T-cell (primary cell): ENCODE results near the gene RRP8. TPM values are rescaled to one million over a fixed set of nuclear protein-coding genes. Genes with fewer than 3 reads are reported as not detected.

Source experiments
- ATAC-seq, 4 experiments: fragments of 200-7000 bp in 3 of 4; fragments of 150-1000 bp in 1 of 4; cut with Tn5 transposase; replicated peaks in 1 of 4; 1 replicate in 3 of 4; 2 replicates in 1 of 4; pipeline ENCODE4 v1.10.0; 2021; ENCODE audit warnings: moderate library complexity in 3 of 4, mild to moderate bottlenecking in 2 of 4, moderate number of reproducible peaks in 1 of 4
- CTCF ChIA-PET, 2 donors: fragments of 300-600 bp; sonication (Branson Sonifier 250); formaldehyde crosslinking; loops; one replicate each; lab custom pipeline; 2022; ENCODE audit warnings: antibody characterized with exemption in 2 of 2; lab: Charles Lee
- POLR2A ChIA-PET, 2 donors: fragments of 300-600 bp; sonication (Branson Sonifier 250); formaldehyde crosslinking; loops; one replicate each; lab custom pipeline; 2022; ENCODE audit warnings: antibody characterized with exemption in 2 of 2; lab: Charles Lee
- DNase-seq, 35 experiments: peaks; one replicate each; pipeline versions ENCODE4 v3.0.0 to v3.0.0-alpha.2; 2013 to 2023
- H3K27ac ChIP-seq: one replicate; pipeline ENCODE4 v1.5.1; 2013; ENCODE audit warnings: low read length
- H3K27me3 ChIP-seq, 2 experiments: replicated peaks in 1 of 2; 1 replicate in 1 of 2; 2 replicates in 1 of 2; pipeline versions ENCODE4 v1.6.1 to v1.7.0; 2013; ENCODE audit warnings: low read length in 1 of 2, mixed read lengths in 1 of 2; ENCODE audit not compliant: control insufficient read depth in 2 of 2, insufficient read depth in 2 of 2; ENCODE audit errors: extremely low read depth in 1 of 2
- H3K36me3 ChIP-seq, 2 donors: 1 replicate in 1 of 2; 2 replicates in 1 of 2; pipeline versions ENCODE4 v1.6.1 to v1.7.0; 2013; ENCODE audit warnings: low read length in 1 of 2; ENCODE audit not compliant: control insufficient read depth in 2 of 2, insufficient read depth in 1 of 2; ENCODE audit errors: extremely low read depth in 1 of 2
- H3K4me1 ChIP-seq, 2 experiments: 1 replicate in 1 of 2; 2 replicates in 1 of 2; pipeline versions ENCODE4 v1.6.1 to v1.7.0; 2013; ENCODE audit warnings: low read length in 2 of 2, mixed read lengths in 1 of 2; ENCODE audit not compliant: insufficient read depth in 2 of 2, control insufficient read depth in 1 of 2; ENCODE audit errors: extremely low read depth in 1 of 2
- H3K4me3 ChIP-seq, 2 donors: 1 replicate in 1 of 2; 2 replicates in 1 of 2; pipeline versions ENCODE4 v1.5.1 to v1.7.0; 2013; ENCODE audit warnings: mild to moderate bottlenecking in 2 of 2, low read length in 1 of 2, moderate library complexity in 1 of 2; ENCODE audit not compliant: control insufficient read depth in 1 of 2; ENCODE audit errors: extremely low read depth in 1 of 2
- H3K9me3 ChIP-seq: 2 replicates; pipeline ENCODE4 v1.7.0; 2013
- H3K27ac Mint-ChIP-seq, 2 donors: one replicate each; pipeline ENCODE4 v1.8.0; 2020 to 2021; ENCODE audit warnings: mild to moderate bottlenecking in 2 of 2, mixed read lengths in 2 of 2
- H3K27me3 Mint-ChIP-seq, 2 donors: one replicate each; pipeline ENCODE4 v1.8.0; 2021 to 2022; ENCODE audit warnings: mixed read lengths in 2 of 2
- H3K36me3 Mint-ChIP-seq: one replicate; pipeline ENCODE4 v1.8.0; 2021; ENCODE audit warnings: mixed read lengths
- H3K4me1 Mint-ChIP-seq, 3 donors: one replicate each; pipeline ENCODE4 v1.8.0; 2020 to 2022; ENCODE audit warnings: mixed read lengths in 3 of 3, mild to moderate bottlenecking in 1 of 3
- H3K4me3 Mint-ChIP-seq, 3 donors: one replicate each; pipeline ENCODE4 v1.8.0; 2020 to 2022; ENCODE audit warnings: mild to moderate bottlenecking in 3 of 3, mixed read lengths in 3 of 3, moderate library complexity in 3 of 3
- H3K9me3 Mint-ChIP-seq, 3 donors: one replicate each; pipeline ENCODE4 v1.8.0; 2020 to 2022; ENCODE audit warnings: mixed read lengths in 3 of 3
- WGBS: methylation state at CpG from one replicate; pipeline ENCODE4 v1.1.5; 2013; ENCODE audit warnings: missing lambda C conversion rate; ENCODE audit not compliant: insufficient coverage; 5-methylcytosine and 5-hydroxymethylcytosine counted together
- total RNA-seq, 35 experiments: library from RNA in 6 of 35; stranded (reverse) in 6 of 35; fragments of 120-200 nt in 1 of 35; gene quantifications; one replicate each; pipeline versions ENCODE4 v1.2.1 to v1.2.4 and lab custom pipeline; 2013 to 2026

Gene RRP8
- 10 to 100 TPM; 24.5 to 35.5 (median 32.2) TPM for total RNA-seq
- total RNA-seq (2013), result 29.2 TPM
- total RNA-seq (lab: John Stamatoyannopoulos, UW), result 31.5 to 91.0 (median 58.5) reads per million in 29 experiments

- DNase-seq (peak; percentile 66 to 90 (median 74)), ATAC-seq (peak; percentile 84 to 90 (median 88))
- H3K27ac ChIP-seq, result peak within 1 kb of the TSS; percentile 72
- no peaks in the 10 kb centered on the region for H3K27me3 ChIP-seq
- H3K36me3 ChIP-seq, result peaks cover 5 to 47% of the 10 kb centered on the region in 2 donors
- H3K4me1 ChIP-seq, result peaks cover 38 to 66% of the 10 kb centered on the region in 2 experiments
- no peaks in the 10 kb centered on the region for H3K27me3 Mint-ChIP-seq
- WGBS, result under 1% methylated on average over 62 of the region's 72 CpGs
- ChIA-PET POLR2A (interaction anchor here (0.7 to 1.6 kb wide), 6 partner anchors 9 to 80 kb away, joined by 3 to 16 read pairs (median 4); partner anchors contain the start of genes TPP1 (in 2 of the 2), MRPL17 (in 1 of the 2) and TAF10 (in 1 of the 2)), CTCF (interaction anchor here (0.5 to 3.9 kb wide), 14 partner anchors 13 to 214 kb away, joined by 3 to 53 read pairs (median 4); partner anchors contain the start of genes MRPL17 (in 2 of the 2) and TPP1 (in 2 of the 2))
- no peaks in the 10 kb centered on the region for H3K9me3 Mint-ChIP-seq
- no peak within 1 kb of the TSS for H3K4me3 Mint-ChIP-seq
- H3K9me3 ChIP-seq, result no peaks in the 10 kb centered on the region
- peak within 1 kb of the TSS; percentile 81 to 96 for H3K4me3 ChIP-seq
- no peak within 1 kb of the TSS for H3K27ac Mint-ChIP-seq
- peaks cover 30% of the 10 kb centered on the region for H3K36me3 Mint-ChIP-seq
- peaks cover 13 to 25% (median 21%) of the 10 kb centered on the region in 3 donors for H3K4me1 Mint-ChIP-seq
Observed at GRCh38 chr11:6603287-6604080, at the start of gene RRP8, which contains the start of gene ILK. Gene RRP8 (minus strand): TSS chr11:6603616. CDS start chr11:6603502, 114 bp downstream. Gene ILK (plus strand): TSS chr11:6603774. CDS start chr11:6604272, 498 bp downstream.

GRCh38 chr11:6653097-6653496 is 49.7 kb upstream of the RRP8 start:
- H3K9me3 ChIP-seq, result no peaks in the 10 kb centered on the region
- DNase-seq, result no peak
- Mint-ChIP-seq H3K27ac (no peak overlapping the region), H3K27me3 (no peaks in the 10 kb centered on the region), H3K4me1 (peaks cover 0 to 11% (median 8%) of the 10 kb centered on the region in 3 donors), H3K4me3 (no peak overlapping the region), H3K36me3 (no peaks in the 10 kb centered on the region), H3K9me3 (no peaks in the 10 kb centered on the region)
- H3K36me3 ChIP-seq, result no peaks in the 10 kb centered on the region
- H3K27ac ChIP-seq, result no peak overlapping the region
- H3K27me3 ChIP-seq, result peaks cover 0 to 8% of the 10 kb centered on the region in 2 experiments
- no peak for ATAC-seq
- POLR2A ChIA-PET, result no interaction called here
- CTCF ChIA-PET, result interaction anchor here in 1 of 2 donors (0.6 kb wide), 1 partner anchor 300 kb away, joined by 3 read pairs; no protein-coding TSS in a partner anchor
- 57% methylated on average over 1 of the region's 1 CpG for WGBS
- H3K4me1 ChIP-seq, result peaks cover 16 to 27% of the 10 kb centered on the region in 2 experiments
- H3K4me3 ChIP-seq, result no peak overlapping the region

- Histone ChIP-seq H3K27me3 (peaks cover 0 to 8% of the 10 kb centered on the region in 2 experiments), H3K4me1 (peaks cover 25 to 34% of the 10 kb centered on the region in 2 experiments), H3K4me3 (no peak overlapping the region), H3K27ac (no peak overlapping the region), H3K36me3 (no peaks in the 10 kb centered on the region), H3K9me3 (no peaks in the 10 kb centered on the region)
- ChIA-PET POLR2A (no interaction called here), CTCF (no interaction called here)
- DNase-seq, result no peak
- H3K27me3 Mint-ChIP-seq, result no peaks in the 10 kb centered on the region
- no peak for ATAC-seq
- WGBS, result 50% methylated on average over 2 of the region's 3 CpGs
- peaks cover 0 to 11% (median 8%) of the 10 kb centered on the region in 3 donors for H3K4me1 Mint-ChIP-seq
- no peaks in the 10 kb centered on the region for H3K36me3 Mint-ChIP-seq
- H3K27ac Mint-ChIP-seq, result no peak overlapping the region
- H3K4me3 Mint-ChIP-seq, result no peak overlapping the region
- no peaks in the 10 kb centered on the region for H3K9me3 Mint-ChIP-seq
Observed at GRCh38 chr11:6652182-6652581, 48.8 kb upstream of the RRP8 start.

- Histone ChIP-seq H3K36me3 (no peaks in the 10 kb centered on the region), H3K27ac (no peak overlapping the region), H3K4me3 (no peak overlapping the region), H3K27me3 (peaks cover 0 to 6% of the 10 kb centered on the region in 2 experiments), H3K9me3 (no peaks in the 10 kb centered on the region), H3K4me1 (peaks cover 35 to 40% of the 10 kb centered on the region in 2 experiments)
- CTCF ChIA-PET, result no interaction called here
- no peaks in the 10 kb centered on the region for H3K9me3 Mint-ChIP-seq
- no peaks in the 10 kb centered on the region for H3K36me3 Mint-ChIP-seq
- H3K4me1 Mint-ChIP-seq, result peaks cover 0 to 1% (median 1%) of the 10 kb centered on the region in 3 donors
- WGBS, result 44% methylated on average over 6 of the region's 6 CpGs
- DNase-seq (peak in 1 of 35 experiments; percentile 26), ATAC-seq (peak in 1 of 4 experiments; percentile 18)
- no peak overlapping the region for H3K4me3 Mint-ChIP-seq
- H3K27me3 Mint-ChIP-seq, result no peaks in the 10 kb centered on the region
- POLR2A ChIA-PET, result no interaction called here
- H3K27ac Mint-ChIP-seq, result no peak overlapping the region
Observed at GRCh38 chr11:6650980-6651379, 47.6 kb upstream of the RRP8 start.

GRCh38 chr11:6650104-6650503 is 46.7 kb upstream of the RRP8 start:
- Histone ChIP-seq H3K4me1 (peaks cover 41 to 45% of the 10 kb centered on the region in 2 experiments), H3K36me3 (no peaks in the 10 kb centered on the region), H3K9me3 (no peaks in the 10 kb centered on the region), H3K4me3 (no peak overlapping the region), H3K27ac (no peak overlapping the region), H3K27me3 (peaks cover 0 to 4% of the 10 kb centered on the region in 2 experiments)
- Mint-ChIP-seq H3K27ac (no peak overlapping the region), H3K9me3 (no peaks in the 10 kb centered on the region), H3K36me3 (no peaks in the 10 kb centered on the region), H3K27me3 (no peaks in the 10 kb centered on the region), H3K4me3 (no peak overlapping the region), H3K4me1 (no peaks in the 10 kb centered on the region)
- ChIA-PET CTCF (interaction anchor here (0.6 to 1.8 kb wide), 5 partner anchors 18 to 145 kb away, joined by 3 to 6 read pairs (median 3); partner anchors contain the start of genes MRPL17 (in 1 of the 2) and TPP1 (in 1 of the 2)), POLR2A (no interaction called here)
- DNase-seq (no peak), ATAC-seq (no peak)

GRCh38 chr11:6648501-6648900 is 45.1 kb upstream of the RRP8 start:
- no peak for DNase-seq
- no peaks in the 10 kb centered on the region for H3K36me3 Mint-ChIP-seq
- Histone ChIP-seq H3K36me3 (no peaks in the 10 kb centered on the region), H3K27ac (peak overlapping the region; percentile 83), H3K27me3 (no peaks in the 10 kb centered on the region), H3K9me3 (no peaks in the 10 kb centered on the region), H3K4me1 (peaks cover 34 to 42% of the 10 kb centered on the region in 2 experiments), H3K4me3 (no peak overlapping the region)
- H3K4me1 Mint-ChIP-seq, result no peaks in the 10 kb centered on the region
- WGBS, result 100% methylated on average over 1 of the region's 1 CpG
- H3K27me3 Mint-ChIP-seq, result no peaks in the 10 kb centered on the region
- ChIA-PET POLR2A (no interaction called here), CTCF (interaction anchor here in 1 of 2 donors (1.8 kb wide), 1 partner anchor 29 kb away, joined by 6 read pairs; the partner anchor contains the start of gene TPP1)
- H3K27ac Mint-ChIP-seq, result no peak overlapping the region
- H3K9me3 Mint-ChIP-seq, result no peaks in the 10 kb centered on the region
- H3K4me3 Mint-ChIP-seq, result no peak overlapping the region
- no peak for ATAC-seq
